Ishikawa (cell line): ENCODE measurements around the gene RIPOR3.

Source experiments
- CEBPB ChIP-seq: IDR thresholded peaks from 2 replicates; pipeline ENCODE4 v1.6.1; 2012
- CREB1 ChIP-seq: IDR thresholded peaks from 2 replicates; pipeline ENCODE4 v1.6.1; 2012; ENCODE audit warnings: low read depth
- EGR1 ChIP-seq: IDR thresholded peaks from 2 replicates; pipeline ENCODE4 v1.6.1; 2012
- EP300 ChIP-seq: IDR thresholded peaks from 2 replicates; pipeline ENCODE4 v1.6.1; 2012; ENCODE audit warnings: borderline replicate concordance
- FOXM1 ChIP-seq: IDR thresholded peaks from 2 replicates; pipeline ENCODE4 v1.6.1; 2012; ENCODE audit warnings: low read depth, borderline replicate concordance
- NFIC ChIP-seq: IDR thresholded peaks from 2 replicates; pipeline ENCODE4 v1.6.1; 2012
- RAD21 ChIP-seq: IDR thresholded peaks from 2 replicates; pipeline ENCODE4 v1.6.1; 2012; ENCODE audit warnings: low read depth
- TAF1 ChIP-seq: IDR thresholded peaks from 2 replicates; pipeline ENCODE4 v1.6.1; 2012; ENCODE audit warnings: low read depth, mild to moderate bottlenecking
- TCF12 ChIP-seq: IDR thresholded peaks from 2 replicates; pipeline ENCODE4 v1.6.1; 2012; ENCODE audit warnings: low read depth
- TEAD4 ChIP-seq: IDR thresholded peaks from 2 replicates; pipeline ENCODE4 v1.6.1; 2012
- YY1 ChIP-seq: IDR thresholded peaks from 2 replicates; pipeline ENCODE4 v1.6.1; 2012; ENCODE audit warnings: low read depth
- ZBTB7A ChIP-seq: IDR thresholded peaks from 2 replicates; pipeline ENCODE4 v1.6.1; 2012; ENCODE audit warnings: low read depth
- TF ChIP-seq, protein P1 (sequence below): IDR thresholded peaks from 2 replicates; pipeline ENCODE4 v1.6.1; 2012
- TF ChIP-seq, protein P2 (sequence below): IDR thresholded peaks from 2 replicates; pipeline ENCODE4 v1.6.1; 2012; ENCODE audit warnings: low read depth, mild to moderate bottlenecking
- TF ChIP-seq, protein P3 (sequence below): IDR thresholded peaks from 2 replicates; pipeline ENCODE4 v1.6.1; 2012

The RIPOR3 gene

DNA sequence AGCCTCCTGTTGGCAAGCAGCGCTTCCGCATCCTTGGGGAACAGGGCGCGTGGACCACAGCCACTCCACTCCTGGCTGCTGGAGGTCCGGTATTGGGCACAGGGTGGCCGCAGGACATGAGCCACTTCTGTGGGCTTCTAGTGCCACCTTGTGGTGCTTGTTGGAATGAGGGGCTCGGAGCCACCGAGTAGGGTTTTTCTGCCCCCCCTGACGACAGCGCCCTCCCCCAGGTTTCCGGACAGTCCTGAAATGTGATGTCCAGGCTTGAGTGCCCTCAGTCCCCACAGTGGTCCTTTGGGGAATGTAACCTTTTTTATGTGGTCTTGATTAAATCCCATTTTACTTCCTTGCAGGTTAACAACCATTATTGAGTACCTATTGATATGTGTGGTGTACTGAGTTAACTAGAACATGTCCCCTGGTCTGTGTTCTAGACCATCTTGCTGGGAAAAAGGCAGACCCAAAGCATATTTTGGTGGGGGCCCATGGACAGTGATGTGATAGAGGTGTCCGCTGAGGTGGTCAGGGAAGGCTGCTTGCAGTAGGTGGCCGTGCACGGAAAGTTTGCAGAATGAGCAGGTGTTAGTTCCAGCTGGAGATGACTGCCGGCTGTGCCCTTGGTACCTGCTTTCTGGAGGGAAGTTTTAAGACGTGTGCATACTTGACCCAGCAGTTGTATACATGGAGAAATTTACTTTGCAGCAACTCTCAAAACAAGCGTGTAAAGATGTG, 111.2 kb downstream of the RIPOR3 start:
- TF ChIP-seq RAD21 (peak; percentile 79), EP300 (no peak)

DNA sequence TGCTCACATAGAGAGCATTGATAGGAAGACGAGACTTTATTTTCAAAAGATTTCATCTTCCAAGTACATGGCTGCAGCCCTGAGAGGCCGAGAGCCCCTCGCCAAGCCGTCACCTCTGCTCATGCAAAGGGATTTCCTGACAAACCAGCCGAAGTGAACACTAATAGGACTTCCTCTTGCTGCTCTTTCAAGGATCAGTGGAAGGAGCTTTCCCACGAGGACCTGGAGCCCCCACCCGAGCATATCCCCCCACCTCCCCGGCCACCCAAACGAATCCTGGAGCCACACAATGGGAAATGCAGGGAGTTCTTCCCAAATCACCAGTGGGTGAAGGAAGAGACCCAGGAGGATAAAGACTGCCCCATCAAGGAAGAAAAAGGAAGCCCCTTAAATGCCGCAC, 111.8 kb downstream of the RIPOR3 start:
- TF ChIP-seq ZBTB7A (no peak), TEAD4 (no peak), TAF1 (no peak), NFIC (no peak), CEBPB (no peak), FOXM1 (no peak), EP300 (no peak)
- TF ChIP-seq, protein P1, sequence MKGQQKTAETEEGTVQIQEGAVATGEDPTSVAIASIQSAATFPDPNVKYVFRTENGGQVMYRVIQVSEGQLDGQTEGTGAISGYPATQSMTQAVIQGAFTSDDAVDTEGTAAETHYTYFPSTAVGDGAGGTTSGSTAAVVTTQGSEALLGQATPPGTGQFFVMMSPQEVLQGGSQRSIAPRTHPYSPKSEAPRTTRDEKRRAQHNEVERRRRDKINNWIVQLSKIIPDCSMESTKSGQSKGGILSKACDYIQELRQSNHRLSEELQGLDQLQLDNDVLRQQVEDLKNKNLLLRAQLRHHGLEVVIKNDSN, result no peak

DNA sequence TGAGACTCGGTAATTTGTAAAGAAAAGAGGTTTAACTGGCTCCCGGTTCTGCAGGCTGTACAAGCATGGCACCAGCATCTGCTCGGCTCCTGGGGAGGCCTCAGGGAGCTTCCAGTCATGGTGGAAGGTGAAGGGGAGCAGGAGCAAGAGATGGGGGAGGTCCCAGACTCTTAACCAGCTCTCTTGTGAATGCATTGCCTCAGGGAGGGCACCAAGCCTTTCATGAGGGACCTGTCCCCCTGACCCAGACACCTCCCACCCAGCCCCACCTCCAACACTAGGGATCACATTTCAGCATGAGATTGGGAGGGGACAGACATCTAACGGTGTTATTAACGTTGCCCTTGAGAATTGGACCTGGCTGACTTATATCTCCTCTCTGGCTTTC, 112.6 kb downstream of the RIPOR3 start:
- TF ChIP-seq RAD21 (no peak), ZBTB7A (no peak), TAF1 (no peak), CREB1 (no peak), TEAD4 (no peak), NFIC (no peak), YY1 (no peak), TCF12 (no peak), CEBPB (no peak), EGR1 (no peak), EP300 (no peak), FOXM1 (no peak)
- TF ChIP-seq, protein P2, sequence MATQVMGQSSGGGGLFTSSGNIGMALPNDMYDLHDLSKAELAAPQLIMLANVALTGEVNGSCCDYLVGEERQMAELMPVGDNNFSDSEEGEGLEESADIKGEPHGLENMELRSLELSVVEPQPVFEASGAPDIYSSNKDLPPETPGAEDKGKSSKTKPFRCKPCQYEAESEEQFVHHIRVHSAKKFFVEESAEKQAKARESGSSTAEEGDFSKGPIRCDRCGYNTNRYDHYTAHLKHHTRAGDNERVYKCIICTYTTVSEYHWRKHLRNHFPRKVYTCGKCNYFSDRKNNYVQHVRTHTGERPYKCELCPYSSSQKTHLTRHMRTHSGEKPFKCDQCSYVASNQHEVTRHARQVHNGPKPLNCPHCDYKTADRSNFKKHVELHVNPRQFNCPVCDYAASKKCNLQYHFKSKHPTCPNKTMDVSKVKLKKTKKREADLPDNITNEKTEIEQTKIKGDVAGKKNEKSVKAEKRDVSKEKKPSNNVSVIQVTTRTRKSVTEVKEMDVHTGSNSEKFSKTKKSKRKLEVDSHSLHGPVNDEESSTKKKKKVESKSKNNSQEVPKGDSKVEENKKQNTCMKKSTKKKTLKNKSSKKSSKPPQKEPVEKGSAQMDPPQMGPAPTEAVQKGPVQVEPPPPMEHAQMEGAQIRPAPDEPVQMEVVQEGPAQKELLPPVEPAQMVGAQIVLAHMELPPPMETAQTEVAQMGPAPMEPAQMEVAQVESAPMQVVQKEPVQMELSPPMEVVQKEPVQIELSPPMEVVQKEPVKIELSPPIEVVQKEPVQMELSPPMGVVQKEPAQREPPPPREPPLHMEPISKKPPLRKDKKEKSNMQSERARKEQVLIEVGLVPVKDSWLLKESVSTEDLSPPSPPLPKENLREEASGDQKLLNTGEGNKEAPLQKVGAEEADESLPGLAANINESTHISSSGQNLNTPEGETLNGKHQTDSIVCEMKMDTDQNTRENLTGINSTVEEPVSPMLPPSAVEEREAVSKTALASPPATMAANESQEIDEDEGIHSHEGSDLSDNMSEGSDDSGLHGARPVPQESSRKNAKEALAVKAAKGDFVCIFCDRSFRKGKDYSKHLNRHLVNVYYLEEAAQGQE, result no peak
- TF ChIP-seq, protein P3, sequence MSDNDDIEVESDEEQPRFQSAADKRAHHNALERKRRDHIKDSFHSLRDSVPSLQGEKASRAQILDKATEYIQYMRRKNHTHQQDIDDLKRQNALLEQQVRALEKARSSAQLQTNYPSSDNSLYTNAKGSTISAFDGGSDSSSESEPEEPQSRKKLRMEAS, result no peak
- TF ChIP-seq, protein P1, result no peak

DNA sequence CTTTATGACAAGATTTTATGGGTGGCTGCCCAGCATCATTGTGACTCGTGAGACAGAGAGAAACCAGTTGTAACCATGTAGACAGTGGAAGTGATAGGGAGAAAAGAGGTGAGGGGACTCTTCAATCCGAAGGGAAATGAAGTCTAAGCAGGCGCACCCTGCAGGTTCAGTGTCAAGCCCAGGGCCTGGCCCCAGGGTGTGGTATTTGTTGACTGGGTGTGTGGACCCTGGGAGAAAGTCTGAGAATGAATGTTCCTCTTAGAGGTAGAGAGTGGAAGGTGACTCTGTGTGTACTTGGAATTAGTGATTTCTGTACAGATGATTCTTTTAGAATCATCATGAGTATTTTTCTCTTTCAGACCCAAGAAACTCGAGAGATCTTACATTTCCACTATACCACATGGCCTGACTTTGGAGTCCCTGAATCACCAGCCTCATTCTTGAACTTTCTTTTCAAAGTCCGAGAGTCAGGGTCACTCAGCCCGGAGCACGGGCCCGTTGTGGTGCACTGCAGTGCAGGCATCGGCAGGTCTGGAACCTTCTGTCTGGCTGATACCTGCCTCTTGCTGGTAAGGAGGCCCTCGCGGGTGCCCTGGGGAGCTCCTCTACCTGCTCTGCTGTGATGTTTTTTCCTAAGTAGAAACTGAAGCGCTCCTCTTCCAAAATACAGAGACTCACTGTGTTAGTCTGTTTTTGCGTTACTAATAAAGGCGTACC, 113.1 kb downstream of the RIPOR3 start:
- TF ChIP-seq, protein P1, result no peak
- TF ChIP-seq CREB1 (no peak), RAD21 (no peak), TAF1 (no peak), EGR1 (no peak), FOXM1 (no peak)
- TF ChIP-seq, protein P3, result no peak
- TF ChIP-seq, protein P2, result no peak

DNA sequence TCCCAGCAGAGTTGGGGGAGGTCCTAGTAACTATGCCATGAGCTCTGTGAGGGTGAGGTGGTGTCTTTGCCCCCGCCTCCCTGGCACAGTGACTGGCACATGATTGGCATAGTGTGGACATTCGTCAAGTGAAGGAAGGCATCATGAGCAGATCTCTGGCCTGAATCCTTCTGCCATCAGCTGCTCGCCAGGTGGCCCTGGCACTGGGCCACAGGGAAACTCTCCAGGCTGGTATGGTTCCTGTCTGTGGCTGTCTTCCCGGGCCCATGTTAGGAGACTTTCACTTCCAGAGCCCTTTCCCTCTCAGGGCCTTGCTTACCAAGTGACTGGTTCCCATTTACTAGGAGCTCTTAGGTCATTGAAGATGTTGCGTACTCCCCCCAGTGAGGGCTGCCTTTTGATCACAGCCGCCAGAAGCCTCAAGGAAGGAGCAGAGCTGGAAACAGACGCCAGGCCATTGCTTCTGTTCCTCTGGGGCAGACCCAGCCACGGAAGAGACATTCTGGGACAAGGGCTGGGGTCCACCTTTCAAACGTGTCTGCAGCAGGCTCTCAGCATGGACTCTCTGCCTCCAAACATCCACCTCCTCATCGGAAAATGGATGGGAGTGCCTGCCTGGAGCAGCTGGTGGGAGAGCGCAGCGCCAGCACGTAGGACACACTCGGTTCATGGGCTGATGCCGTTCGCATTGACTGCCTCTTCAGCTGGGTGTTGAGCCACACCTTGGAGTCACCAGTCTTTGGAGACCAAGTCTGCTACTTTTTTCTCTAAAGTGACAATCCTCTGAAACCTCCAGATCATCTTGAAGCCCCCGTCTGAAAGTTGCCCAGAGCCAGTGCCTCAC, 113.9 kb downstream of the RIPOR3 start:
- peak; percentile 77 for TF ChIP-seq NFIC
- no peak for TF ChIP-seq RAD21
- TF ChIP-seq FOXM1, result no peak
- TF ChIP-seq, protein P3, result no peak
